SK-N-MC (cell line): ENCODE data around the gene SLC35F4.

Source experiments
- EZH2 ChIP-seq: fragments of 200-600 bp; sonication (generic); IDR thresholded peaks from one replicate; pipeline ENCODE4 v1.6.1; 2017; ENCODE audit warnings: antibody characterized with exemption
- FOXP2 ChIP-seq: optimal IDR thresholded peaks from 2 replicates; pipeline ENCODE3; 2011; ENCODE audit warnings: mild to moderate bottlenecking, moderate library complexity; ENCODE audit not compliant: insufficient read depth; ENCODE audit errors: extremely low read length, control extremely low read depth
- POLR2AphosphoS5 ChIP-seq: IDR thresholded peaks from 2 replicates; pipeline ENCODE4 v1.6.1; 2012; ENCODE audit warnings: mild to moderate bottlenecking, low read depth, low read length, borderline replicate concordance

- no peak for TF ChIP-seq POLR2AphosphoS5
- TF ChIP-seq EZH2: no peak
- no peak for TF ChIP-seq FOXP2
These were observed 297.3 kb downstream of the SLC35F4 start for GRCh38 chr14:57568554-57568953.
